ENCODE results near the gene TNFSF9.

The TNFSF9 gene, protein sequence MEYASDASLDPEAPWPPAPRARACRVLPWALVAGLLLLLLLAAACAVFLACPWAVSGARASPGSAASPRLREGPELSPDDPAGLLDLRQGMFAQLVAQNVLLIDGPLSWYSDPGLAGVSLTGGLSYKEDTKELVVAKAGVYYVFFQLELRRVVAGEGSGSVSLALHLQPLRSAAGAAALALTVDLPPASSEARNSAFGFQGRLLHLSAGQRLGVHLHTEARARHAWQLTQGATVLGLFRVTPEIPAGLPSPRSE

DNA sequence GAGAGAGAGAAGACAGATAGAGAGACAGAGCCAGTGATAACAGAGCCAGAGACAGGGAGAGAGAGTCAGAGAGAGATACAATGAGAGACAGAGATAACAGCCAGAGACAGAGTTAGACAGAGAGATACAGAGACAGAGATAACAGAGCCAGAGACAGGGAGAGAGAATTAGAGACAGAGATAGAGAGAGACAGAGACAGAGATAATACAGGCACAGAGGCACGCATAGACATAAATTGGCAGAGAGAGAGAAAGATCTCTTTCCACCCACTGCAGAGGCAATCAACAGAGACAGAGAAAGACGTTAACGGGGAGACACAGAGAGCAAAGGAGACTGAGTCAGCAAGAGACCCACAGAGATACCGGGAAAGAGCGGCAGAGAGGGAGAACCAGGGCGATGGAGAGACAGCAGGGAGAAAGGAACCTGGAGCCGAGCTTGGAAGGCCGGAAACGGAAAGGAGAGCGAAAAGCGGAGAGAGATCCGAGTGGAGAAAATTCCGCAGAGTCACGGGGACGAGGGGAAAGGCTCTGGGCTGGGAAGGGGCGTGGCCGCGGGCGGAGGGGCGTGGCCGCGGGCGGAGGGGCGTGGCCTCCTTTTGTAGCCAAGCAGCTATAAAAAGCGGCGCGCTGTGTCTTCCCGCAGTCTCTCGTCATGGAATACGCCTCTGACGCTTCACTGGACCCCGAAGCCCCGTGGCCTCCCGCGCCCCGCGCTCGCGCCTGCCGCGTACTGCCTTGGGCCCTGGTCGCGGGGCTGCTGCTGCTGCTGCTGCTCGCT is at the start of gene TNFSF9:
Gene TNFSF9 (plus strand): TSS at position 641 of the 777 bp plus-strand sequence. CDS start 11 bp downstream, at position 652.
- peak; percentile 95 for DNase-seq (ENCODE audit: low spot score)

DNA sequence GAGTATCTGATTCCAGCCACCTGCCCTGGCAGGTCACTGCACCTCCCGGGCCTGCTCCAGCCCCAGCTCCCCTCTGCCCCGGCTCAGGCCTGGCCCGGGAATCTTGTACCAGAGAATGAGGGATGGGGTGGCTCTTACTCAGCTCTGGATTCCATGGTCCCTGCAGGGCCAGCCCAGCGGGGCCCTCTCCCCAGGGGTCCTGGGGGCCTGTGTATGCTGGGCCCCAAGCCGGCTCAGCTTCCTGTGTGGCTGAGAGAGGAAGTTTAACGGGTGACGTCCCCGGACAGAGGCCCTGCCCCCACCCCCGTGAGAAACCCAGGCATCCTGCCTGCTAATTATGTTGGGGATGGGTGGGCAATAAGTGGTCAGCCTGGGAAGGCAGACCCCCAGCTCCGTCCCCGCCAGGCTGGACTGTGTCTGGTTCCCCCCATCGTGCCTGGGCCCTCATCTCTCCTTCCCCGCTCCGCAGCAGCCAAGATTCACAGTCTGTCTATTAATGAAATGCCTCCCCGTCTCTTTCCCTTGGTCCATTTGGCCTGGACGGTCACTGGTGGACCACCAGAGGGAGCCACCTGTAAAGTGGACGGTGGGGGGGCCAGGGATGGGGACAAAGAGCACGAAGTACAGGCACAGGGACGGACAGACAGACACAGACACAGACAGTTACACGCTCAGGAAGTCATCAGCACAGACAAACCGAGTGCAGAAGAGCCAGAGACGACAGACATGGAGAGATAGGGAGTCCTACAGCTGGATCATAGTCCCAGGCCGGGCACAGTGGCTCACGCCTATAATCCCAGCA is 49.1 kb upstream of the TNFSF9 start, which contains the start of gene DENND1C:
Gene DENND1C (minus strand): TSS at position 247 of the 802 bp plus-strand sequence. CDS start 92 bp downstream, at position 155.
- peak; percentile 57 for DNase-seq (ENCODE audit: low spot score)

DNA sequence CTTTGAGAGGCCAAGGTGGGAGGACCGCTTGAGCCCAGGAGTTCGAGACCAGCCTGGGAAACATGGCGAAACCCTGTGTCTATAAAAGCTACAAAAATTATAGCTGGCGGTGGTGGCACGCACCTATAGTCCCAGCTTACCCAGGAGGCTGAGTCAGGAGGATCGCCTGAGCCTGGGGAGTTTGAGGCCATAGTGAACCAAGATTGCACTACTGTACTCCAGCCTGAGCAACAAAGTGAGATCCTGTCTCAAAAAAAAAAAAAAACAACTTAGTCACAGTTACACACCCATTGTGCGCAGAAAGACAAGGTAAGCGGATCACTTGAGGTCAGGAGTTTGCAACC is 48.5 kb upstream of the TNFSF9 start:
- no peak for DNase-seq (ENCODE audit: low spot score)

DNA sequence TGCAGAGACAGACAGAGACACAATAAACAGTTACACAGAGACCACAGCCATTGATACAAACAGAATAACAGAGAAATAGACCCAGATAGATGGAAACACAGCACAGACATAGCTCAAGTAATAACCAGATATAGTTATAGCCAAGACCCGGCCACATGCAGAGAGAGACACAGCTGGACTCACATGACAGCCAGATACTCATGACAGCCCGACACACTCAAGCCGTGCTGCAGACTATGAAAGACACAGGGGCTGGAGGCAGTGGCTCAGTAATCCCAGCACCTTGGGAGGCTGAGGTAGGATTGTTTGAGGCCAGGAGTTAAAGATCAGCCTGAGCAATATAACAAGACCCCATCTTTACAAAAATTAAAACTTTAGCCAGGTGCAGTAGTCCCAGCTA is 47.6 kb upstream of the TNFSF9 start:
- DNase-seq (ENCODE audit: low spot score), result no peak

DNA sequence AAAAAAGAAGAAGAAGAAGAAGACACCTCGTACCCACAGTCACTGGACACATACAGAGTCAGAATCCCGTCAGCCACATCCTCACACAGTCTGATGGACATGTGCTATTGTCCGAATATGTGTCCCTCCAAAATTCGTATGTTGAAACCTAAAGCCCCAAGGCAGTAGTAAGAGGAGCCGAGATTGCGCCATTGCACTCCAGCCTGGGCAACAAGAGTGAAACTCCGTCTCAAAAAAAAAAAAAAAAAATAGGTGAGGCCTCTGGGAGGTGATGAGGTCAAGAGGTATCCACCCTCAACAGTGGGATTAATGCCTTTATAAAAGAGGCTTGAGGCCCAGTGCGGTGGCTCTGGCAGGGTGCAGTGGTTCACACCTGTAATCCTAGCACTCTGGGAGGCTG is 46.6 kb upstream of the TNFSF9 start:
- DNase-seq (ENCODE audit: low spot score), result no peak

DNA sequence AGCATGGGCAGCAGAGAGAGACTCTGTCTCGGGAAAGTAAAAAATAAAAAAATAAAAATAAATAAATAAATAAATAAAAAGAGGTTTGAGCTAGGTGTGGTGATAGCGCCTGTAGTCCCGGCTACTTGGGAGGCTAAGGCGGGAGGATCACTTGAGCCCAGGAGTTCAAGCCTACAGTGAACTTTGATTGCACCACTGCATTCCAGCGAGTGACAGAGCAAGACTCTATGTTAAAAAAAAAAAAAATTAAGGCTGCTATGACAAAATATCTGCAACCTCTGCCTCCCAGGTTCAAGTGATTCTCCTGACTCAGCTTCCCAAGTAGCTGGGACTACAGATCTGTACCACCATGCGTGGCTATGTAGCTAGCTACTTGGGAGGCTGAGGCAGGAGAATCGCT is 46.0 kb upstream of the TNFSF9 start:
- no peak for DNase-seq (ENCODE audit: low spot score)

DNA sequence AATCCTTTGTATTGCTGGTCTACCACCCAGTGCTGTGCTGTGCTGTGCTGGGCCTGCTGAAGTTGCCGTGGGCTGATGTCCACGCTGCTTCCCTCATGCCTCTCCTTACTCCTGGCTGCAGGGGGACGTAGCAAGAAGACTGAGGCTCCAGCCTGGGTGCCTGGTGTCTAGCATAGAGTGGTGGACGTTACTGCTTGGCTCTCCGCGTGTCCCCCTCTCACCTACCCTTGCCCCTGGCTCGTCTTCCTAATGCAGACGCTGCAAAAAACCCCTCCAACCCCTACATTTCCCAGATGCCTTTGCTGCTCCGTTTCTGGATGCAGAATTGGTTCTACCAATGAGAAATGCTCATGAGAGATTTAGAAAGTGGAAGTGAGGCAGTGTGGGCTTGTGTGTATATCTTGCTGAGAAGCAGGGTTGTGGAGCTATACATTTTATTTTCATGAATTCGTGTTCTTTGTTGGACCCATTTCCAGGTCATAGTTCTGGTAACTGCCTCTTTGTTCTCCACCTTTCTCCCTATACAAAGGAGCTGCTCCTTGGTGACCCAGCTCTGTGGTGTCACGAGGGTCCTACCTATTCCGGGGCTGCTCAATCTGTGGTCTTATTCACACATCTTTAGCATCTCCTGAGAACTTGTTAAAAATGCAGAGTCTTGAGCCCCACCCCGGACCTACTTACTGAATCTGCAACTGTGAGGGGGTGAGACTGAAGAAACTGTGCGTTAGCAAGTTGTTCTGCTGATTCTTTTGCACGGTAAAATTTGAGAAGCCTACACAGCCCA is 41.4 kb upstream of the TNFSF9 start:
- no peak for DNase-seq (ENCODE audit: low spot score)

DNA sequence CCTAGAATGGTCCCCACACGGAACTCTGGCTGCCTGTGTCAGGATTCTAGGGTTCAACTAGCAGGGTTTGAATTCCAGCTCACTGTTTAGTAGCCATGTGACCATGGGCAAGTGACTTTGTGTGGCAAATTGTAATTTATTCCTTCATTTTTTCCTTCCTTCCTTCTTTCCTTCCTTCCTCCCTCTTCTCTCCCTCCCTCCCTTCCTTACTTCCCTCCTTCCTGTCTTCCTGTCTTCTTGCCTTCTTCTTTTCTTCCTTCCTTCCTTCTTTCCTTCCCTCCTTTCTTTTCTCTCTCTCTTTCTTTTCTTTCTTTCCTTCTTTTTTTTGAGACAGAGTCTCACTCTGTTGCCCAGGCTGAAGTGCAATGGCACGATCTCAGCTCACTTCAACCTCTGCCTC is 40.7 kb upstream of the TNFSF9 start:
- no peak for DNase-seq (ENCODE audit: low spot score)

DNA sequence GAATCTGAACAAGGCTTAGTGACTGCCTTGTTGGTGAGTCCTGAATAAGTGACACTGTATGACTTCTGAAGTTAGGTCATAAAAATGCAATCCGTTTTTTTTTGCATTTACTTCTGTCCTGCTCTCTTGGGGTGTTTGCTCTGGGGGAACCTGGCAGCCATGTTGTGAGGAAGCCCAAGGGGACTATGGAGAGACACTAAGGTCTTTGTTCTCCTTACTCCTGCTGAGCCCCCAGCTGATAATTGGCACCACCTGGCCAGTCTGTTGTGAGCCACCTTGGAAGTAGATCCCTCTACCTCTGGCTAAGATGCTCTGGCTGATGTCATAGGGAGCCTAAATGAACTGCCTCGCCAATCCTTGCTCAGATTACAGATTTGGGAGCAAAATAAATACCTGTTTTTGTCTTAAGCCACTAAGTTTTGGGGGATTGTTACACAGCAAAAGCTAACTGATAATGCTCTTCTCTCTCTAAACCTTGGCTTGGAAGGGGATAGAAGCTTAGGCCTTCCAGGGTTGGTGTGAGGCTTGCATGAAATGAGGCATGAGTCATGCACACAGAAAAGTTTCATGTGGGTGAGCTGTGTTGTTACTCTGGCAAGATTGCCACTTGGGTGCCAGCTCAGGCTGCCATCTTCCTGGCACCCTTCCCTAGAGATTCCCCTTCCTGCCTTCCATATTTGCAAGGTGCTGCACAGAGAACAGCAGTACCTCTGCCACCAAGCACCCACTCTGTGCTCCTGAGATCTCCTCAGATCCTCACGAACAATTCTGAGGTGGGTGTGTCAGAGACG is 38.8 kb upstream of the TNFSF9 start:
- DNase-seq (ENCODE audit: low spot score), result no peak

DNA sequence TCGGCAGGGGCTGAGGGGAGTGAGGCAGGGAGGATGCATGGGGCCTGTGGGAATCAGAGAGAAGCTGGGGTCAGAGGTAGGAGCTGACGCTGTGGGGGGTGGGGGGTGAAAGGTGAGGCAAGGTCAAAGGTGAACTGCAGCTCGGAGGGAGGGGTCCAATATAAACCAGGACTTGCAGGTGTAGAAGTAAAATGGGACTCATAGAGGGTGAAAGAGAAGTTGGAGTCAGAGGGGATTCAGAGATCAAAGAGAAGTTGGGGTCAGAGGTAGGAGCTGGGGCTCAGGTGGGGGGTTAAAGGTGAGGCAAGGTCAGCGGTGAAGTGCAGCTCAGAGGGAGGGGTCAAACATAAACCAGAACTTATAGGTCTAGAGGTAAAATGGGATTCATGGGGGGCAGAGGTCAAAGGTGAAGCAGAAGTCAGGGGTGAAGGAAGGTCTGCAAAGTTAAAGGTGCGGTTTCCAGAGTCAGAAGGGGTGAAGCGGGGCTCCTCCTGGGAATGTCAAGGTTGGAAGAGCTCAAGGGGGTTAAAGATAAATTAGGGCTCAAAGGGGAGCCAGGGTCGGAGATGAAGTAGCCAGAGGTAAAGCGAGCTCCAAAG is 36.3 kb upstream of the TNFSF9 start:
- no peak for DNase-seq (ENCODE audit: low spot score)

DNA sequence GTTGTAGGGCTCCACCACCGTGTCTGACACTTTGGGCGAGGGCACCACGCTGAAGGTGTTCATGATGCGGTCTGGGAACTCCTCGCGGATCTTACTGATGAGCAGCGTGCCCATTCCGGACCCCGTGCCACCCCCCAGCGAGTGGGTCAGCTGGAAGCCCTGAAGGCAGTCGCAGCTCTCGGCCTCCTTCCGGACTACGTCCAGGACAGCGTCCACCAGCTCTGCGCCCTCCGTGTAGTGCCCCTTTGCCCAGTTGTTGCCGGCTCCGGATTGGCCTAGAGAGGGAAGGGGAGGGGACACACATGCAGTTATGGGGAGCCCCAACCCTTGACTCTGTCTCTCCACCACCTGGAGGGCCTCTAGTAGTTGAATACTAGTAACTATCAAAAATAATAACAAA is 34.9 kb upstream of the TNFSF9 start:
- DNase-seq (ENCODE audit: low spot score), result peak; percentile 0

DNA sequence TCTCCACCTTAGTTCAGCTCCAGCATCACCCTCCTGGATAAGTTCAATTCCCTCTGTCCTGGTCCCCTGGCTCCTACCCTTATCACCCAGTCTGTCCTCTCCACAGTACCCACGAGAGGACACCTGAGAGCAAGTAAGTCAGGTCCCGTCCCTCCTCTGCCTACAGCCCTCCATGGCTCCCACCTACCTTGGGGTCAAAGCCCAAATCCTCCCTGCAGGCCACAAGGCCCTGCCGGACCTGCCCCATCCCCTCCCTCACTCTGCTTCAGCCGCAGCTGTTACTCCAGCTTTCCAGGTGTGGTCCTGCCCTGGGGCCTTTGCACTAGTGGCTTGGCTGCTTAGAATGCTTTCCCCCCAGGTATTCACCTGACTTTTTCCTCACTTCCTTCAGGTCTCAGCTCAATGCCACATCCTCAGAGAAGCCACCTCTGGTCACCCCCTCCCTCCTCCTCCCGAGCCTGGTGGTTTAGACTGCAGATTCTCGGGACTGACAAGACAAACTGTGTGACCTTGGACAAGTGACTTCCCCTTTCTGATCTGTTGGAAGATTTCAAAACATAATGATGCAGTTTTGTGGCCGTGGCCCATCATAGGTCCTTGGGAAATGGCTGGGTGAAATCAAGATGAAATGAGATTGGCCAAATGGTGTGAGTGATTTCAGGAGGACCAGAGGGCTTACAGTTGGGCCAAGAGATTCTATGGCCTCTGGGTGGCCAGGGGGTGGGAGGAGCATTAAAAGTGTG is 32.4 kb upstream of the TNFSF9 start:
- peak; percentile 4 for DNase-seq (ENCODE audit: low spot score)

DNA sequence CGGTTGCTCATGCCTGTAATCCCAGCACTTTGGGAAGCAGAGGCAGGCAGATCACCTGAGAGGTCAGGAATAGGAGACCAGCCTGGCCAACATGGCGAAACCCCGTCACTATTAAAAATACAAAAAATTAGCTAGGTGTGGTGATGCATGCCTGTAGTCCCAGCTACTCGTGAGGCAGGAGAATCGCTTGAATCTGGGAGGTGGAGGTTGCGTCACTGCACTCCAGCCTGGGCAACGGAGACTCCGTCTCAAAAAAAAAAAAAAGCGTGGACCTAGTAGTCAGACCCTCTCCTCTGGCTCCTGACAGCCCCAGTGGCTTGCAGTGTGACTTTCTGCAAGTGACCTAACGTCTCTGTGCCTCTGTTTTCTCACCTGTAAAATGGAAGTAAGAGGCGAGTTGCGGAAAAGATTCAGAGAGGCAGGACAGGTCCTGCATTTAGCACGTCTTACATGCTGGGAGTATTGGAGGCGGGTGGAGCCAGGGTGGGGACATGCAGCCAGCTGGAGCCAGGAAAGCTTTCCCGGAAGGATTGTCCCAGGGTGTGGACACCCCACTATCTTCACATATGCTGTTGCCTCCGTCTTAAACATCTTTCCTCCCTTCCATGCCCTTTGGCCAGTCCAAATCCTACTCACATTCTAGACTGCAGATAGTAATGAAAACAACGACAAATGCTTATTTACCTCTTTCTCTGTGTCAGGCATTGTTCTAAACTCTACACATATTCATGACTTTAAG is 31.6 kb upstream of the TNFSF9 start:
- no peak for DNase-seq (ENCODE audit: low spot score)

DNA sequence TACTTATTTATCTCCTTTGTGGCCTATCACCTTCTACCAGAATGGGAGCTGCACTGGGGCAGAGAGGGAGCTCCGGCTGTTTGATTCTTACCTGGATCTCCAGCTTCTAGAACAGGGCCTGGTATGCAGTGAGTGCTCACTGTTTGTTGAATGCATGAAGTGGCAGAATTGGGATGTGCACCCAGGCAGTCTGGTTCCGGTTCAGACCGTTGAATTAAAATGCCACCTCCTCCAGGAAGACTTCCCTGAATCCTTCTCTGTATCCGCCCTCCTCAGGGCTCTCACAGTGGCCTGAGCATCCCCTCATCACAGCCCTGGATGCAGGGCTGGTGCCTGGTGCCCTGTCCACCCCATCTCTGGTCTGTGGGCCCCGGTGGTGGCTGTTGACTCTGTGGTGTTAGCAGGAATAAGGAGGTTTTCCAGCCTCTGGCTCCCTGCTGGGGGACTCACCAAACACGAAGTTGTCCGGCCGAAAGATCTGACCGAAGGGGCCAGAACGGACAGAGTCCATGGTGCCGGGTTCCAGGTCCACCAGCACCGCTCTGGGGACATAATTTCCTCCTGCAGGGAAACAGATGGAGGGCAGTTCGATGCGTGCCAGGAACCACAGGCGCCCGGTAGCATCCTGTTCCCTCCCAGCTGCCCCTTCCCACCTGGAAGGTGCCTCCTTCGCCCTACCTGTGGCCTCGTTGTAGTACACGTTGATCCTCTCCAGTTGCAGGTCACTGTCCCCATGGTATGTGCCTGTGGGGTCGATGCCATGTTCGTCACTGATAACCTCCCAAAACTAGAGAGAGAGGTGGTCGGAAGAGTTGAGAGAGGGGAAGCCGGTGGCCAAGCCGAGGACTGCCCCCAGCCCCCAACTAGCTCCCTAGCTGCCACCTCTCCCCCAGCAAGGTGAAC is 29.7 kb upstream of the TNFSF9 start:
- DNase-seq (ENCODE audit: low spot score), result no peak

DNA sequence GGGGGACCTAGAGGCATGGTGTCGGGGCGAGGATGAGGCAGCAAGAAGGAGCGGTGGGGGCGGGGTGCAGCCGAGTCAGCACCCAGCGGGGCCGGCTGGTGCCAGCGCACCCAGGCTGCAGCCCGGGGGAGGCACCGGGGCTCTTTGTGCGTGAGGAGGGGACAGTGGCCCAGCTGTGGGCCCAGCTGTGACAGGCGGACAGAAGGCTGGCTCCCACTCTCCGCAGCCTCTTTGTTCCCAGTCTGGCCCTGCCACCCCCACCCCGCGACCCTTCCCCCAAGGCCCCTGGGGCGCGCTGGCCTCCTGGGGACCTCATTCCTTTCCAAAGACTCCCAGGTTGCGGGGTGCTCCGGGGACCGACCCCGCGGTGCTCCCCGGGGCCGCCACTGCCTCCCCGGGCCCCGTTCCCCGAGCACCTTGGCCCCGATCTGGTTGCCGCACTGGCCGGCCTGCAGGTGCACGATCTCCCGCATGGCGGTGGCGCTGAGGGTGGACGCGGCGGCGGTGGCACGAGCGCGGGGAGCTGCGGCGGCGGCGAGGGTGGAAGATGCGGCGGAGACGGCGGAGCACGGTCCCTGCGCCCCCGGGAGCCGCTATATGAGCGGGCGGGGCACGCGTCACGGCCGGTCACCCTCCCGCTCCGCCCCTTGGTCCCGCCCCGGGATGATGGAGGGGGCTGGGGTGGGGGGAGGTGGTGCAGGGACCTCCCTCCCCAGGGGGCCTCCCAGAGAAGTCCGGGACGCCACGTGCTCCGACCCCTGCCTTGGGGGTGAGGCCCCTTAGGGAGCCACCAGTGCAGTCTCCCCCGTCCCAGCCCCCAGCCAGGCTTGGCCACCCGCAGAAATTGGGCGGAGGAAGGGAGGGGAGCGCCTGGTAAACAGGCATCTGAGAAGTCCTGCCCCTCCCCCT is 28.8 kb upstream of the TNFSF9 start, which contains the start of gene TUBB4A:
Gene TUBB4A (minus strand): TSS at position 570 of the 909 bp plus-strand sequence. CDS start 97 bp downstream, at position 473.
- DNase-seq (ENCODE audit: low spot score), result peak; percentile 39

DNA sequence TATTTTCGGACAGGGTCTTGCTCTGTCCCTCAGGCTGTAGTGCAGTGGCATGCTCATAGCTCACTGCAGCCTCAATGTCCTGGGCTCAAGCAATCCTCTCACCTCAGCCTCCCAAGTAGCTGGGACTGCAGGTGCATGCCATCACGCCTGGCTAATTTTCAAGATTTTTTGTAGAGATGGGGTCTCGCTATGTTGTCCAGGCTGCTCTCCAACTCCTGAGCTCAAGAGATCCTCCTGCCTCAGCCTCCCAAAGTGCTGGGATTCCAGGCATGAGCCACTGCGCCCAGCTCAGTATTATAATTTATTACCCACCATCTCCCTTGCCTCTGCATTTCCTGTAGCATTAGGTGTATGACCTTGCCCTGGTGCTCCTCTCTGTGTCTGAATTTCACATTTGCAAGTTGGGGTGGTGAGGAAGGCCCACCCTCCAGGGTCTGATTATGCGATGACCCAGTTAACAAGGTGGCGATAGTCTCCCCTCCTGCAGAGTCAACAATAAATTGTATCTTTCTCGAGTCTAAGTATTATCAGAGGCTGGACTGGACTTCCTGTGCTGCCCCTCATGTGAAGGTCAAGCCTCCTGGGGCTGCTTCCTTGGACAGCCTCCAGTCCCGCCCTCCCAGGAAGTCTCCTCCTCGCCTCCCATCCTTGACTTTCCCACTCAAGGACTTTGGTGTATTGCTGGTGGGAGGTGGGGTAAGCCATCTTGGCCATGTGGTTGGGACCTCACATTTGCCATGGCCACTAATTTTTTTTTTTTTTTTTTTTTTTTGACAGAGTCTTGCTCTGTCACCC is 27.2 kb upstream of the TNFSF9 start:
- no peak for DNase-seq (ENCODE audit: low spot score)

Measured in GM03348 (cell line).